GM19468 (cell line): ENCODE measurements around the gene MYL3.

Source experiments
- ATAC-seq: cut with Tn5 transposase; IDR thresholded peaks from one replicate; pipeline ENCODE4 v1.9.1; 2021; ENCODE audit warnings: mild to moderate bottlenecking, moderate library complexity, moderate number of reproducible peaks; ENCODE audit not compliant: unreplicated experiment; ENCODE audit errors: extremely low read depth

The MYL3 gene

GRCh38 chr3:46866720-46867549 is 3.7 kb upstream of the MYL3 start:
- no peak for ATAC-seq

GRCh38 chr3:46866032-46866595 is 2.9 kb upstream of the MYL3 start:
- no peak for ATAC-seq

GRCh38 chr3:46865546-46865945 is 2.3 kb upstream of the MYL3 start:
- ATAC-seq: no peak

- no peak for ATAC-seq
These were observed 1.8 kb upstream of the MYL3 start for GRCh38 chr3:46865031-46865507.

- ATAC-seq: no peak
These were observed 1.0 kb upstream of the MYL3 start for GRCh38 chr3:46864061-46864881.

- no peak for ATAC-seq
These were observed 747 bp downstream of the MYL3 start for GRCh38 chr3:46862369-46863025.

GRCh38 chr3:46861605-46862368 is 1.5 kb downstream of the MYL3 start:
- no peak for ATAC-seq

GRCh38 chr3:46860810-46861604 is 2.2 kb downstream of the MYL3 start:
- no peak for ATAC-seq

- ATAC-seq: no peak
These were observed 3.0 kb downstream of the MYL3 start for GRCh38 chr3:46860017-46860809.

- no peak for ATAC-seq
These were observed 4.1 kb downstream of the MYL3 start for GRCh38 chr3:46859001-46859710.

GRCh38 chr3:46858456-46858855 is 4.8 kb downstream of the MYL3 start:
- ATAC-seq: no peak

- ATAC-seq: no peak
These were observed 5.5 kb downstream of the MYL3 start for GRCh38 chr3:46857485-46858341.

- ATAC-seq: no peak
These were observed 6.4 kb downstream of the MYL3 start for GRCh38 chr3:46856576-46857471.

- ATAC-seq: no peak
These were observed 8.7 kb downstream of the MYL3 start for GRCh38 chr3:46854555-46854991.
